EL (cell line): ENCODE results near the gene VILL.
"Not testable (repeated sequence)": the region's sequence is repeated elsewhere in the genome, so short reads cannot be mapped to it uniquely, and the experiment has no call there.

Experiments
- DNase-seq: peaks from one replicate; pipeline ENCODE4 v3.0.0-alpha.2; 2016

Gene VILL

GRCh38 chr3:38019658-38020341, 29.2 kb downstream of the VILL start:
- DNase-seq = no peak

GRCh38 chr3:38020342-38020726, 29.7 kb downstream of the VILL start:
- no peak for DNase-seq

- DNase-seq = no peak
Measured at GRCh38 chr3:38021196-38021595, 30.6 kb downstream of the VILL start.

GRCh38 chr3:38022301-38022700, 31.7 kb downstream of the VILL start:
- DNase-seq = no peak

GRCh38 chr3:38022896-38023709, 32.5 kb downstream of the VILL start:
- no peak for DNase-seq

GRCh38 chr3:38026856-38027255, 36.3 kb downstream of the VILL start:
- DNase-seq = no peak

- DNase-seq = no peak
Measured at GRCh38 chr3:38027466-38028465, 37.2 kb downstream of the VILL start.

GRCh38 chr3:38028621-38029361, 38.2 kb downstream of the VILL start:
- no peak for DNase-seq

GRCh38 chr3:38029400-38030125, 39.0 kb downstream of the VILL start, which contains the start of gene PLCD1:
TSS of gene PLCD1 (minus strand) at chr3:38029642. CDS start at chr3:38029539, 103 bp downstream.
- DNase-seq = peak; percentile 77

GRCh38 chr3:38030126-38031021, 39.8 kb downstream of the VILL start:
- DNase-seq = no peak

GRCh38 chr3:38031022-38031994, 40.7 kb downstream of the VILL start:
- DNase-seq = peak; percentile 64

- DNase-seq = no peak
Measured at GRCh38 chr3:38032328-38032865, 41.8 kb downstream of the VILL start.

GRCh38 chr3:38033586-38033985, 43.0 kb downstream of the VILL start:
- not testable (repeated sequence) for DNase-seq

GRCh38 chr3:38034335-38034734, 43.7 kb downstream of the VILL start:
- DNase-seq = not testable (repeated sequence)

- DNase-seq = no peak
Measured at GRCh38 chr3:38036286-38036685, 45.7 kb downstream of the VILL start.

- DNase-seq = no peak
Measured at GRCh38 chr3:38036906-38037305, 46.3 kb downstream of the VILL start.

GRCh38 chr3:38038447-38038911, 47.9 kb downstream of the VILL start:
- no peak for DNase-seq

- DNase-seq = peak; percentile 76
Measured at GRCh38 chr3:38039101-38039898, 48.7 kb downstream of the VILL start, which contains the start of gene DLEC1. TSS of gene DLEC1 (plus strand) at chr3:38039208. CDS start at chr3:38039226, 18 bp downstream.
